ENCODE data around the gene MRPS27.

Gene MRPS27

GRCh38 chr5:72281430-72281763 is 38.6 kb downstream of the MRPS27 start:
- H3K27ac ChIP-seq = no peak overlapping the region
- TF ChIP-seq ZFX (IDR thresholded peaks at IDR 0.05) (no peak), CTCF (conservative IDR thresholded peaks at IDR 0.05) (no peak)

- no peak for TF ChIP-seq ZFX (IDR thresholded peaks at IDR 0.05)
- TF ChIP-seq CTCF (conservative IDR thresholded peaks at IDR 0.05) = peak; percentile 66
- no peak overlapping the region for H3K27ac ChIP-seq
Observed at GRCh38 chr5:72280581-72281069, 39.4 kb downstream of the MRPS27 start.

GRCh38 chr5:72276219-72276752 is 43.8 kb downstream of the MRPS27 start:
- TF ChIP-seq ZFX (IDR thresholded peaks at IDR 0.05) = no peak
- no peak for TF ChIP-seq CTCF (conservative IDR thresholded peaks at IDR 0.05)
- no peak overlapping the region for H3K27ac ChIP-seq

- H3K27ac ChIP-seq = no peak overlapping the region
- TF ChIP-seq CTCF (conservative IDR thresholded peaks at IDR 0.05) = no peak
- no peak for TF ChIP-seq ZFX (IDR thresholded peaks at IDR 0.05)
Observed at GRCh38 chr5:72273547-72273946, 46.5 kb downstream of the MRPS27 start.

- H3K27ac ChIP-seq = no peak overlapping the region
- TF ChIP-seq ZFX (IDR thresholded peaks at IDR 0.05) = no peak
- no peak for TF ChIP-seq CTCF (conservative IDR thresholded peaks at IDR 0.05)
Observed at GRCh38 chr5:72272398-72272797, 47.6 kb downstream of the MRPS27 start.

DNA sequence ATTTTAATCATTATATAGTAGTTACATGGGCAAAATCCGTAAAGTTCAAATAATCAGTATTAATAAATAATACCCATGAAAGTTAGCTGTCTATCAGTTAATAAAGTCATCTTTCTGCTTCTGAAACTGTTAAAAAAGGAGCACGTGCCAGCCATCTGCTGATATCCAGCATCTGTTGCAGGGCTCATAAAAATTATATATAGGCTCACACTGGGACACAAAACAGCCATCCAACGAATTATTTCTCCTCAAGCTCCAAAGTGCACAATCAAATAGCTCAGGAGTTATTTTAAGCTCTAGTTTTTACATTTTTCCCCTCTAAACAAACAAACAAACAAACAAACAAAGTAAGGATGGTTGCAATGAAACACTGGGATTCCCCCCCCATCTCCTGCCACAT is 48.3 kb downstream of the MRPS27 start:
- no peak for TF ChIP-seq CTCF (conservative IDR thresholded peaks at IDR 0.05)
- TF ChIP-seq ZFX (IDR thresholded peaks at IDR 0.05) = no peak
- H3K27ac ChIP-seq = no peak overlapping the region

DNA sequence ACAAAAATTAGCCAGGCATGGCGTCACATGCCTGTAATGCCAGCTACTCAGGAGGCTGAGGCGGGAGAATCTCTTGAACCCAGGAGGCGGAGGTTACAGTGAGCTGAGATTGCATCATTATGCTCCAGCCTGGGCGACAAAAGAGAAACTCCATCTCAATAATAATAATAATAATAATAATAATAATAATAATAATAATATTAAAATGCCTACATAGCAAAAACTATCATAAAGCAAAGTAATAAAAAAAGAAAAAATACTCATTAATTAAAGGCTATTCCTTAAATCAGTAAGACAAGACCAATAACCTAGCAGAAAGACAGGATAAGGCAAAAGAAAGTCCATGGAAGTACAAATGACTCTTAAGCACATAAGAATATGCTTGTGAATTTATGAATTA is 50.0 kb downstream of the MRPS27 start:
- no peak overlapping the region for H3K27ac ChIP-seq
- TF ChIP-seq ZFX (IDR thresholded peaks at IDR 0.05) (no peak), CTCF (conservative IDR thresholded peaks at IDR 0.05) (no peak)
